HG03342 (cell line): ENCODE measurements around the gene ZNF391.
"Not testable (repeated sequence)": the region's sequence is repeated elsewhere in the genome, so short reads cannot be mapped to it uniquely, and the experiment has no call there.

ENCODE experiments used
- ATAC-seq: cut with Tn5 transposase; IDR thresholded peaks from one replicate; pipeline ENCODE4 v1.9.1; 2021; ENCODE audit warnings: mild to moderate bottlenecking, moderate library complexity; ENCODE audit not compliant: unreplicated experiment

The ZNF391 gene

DNA sequence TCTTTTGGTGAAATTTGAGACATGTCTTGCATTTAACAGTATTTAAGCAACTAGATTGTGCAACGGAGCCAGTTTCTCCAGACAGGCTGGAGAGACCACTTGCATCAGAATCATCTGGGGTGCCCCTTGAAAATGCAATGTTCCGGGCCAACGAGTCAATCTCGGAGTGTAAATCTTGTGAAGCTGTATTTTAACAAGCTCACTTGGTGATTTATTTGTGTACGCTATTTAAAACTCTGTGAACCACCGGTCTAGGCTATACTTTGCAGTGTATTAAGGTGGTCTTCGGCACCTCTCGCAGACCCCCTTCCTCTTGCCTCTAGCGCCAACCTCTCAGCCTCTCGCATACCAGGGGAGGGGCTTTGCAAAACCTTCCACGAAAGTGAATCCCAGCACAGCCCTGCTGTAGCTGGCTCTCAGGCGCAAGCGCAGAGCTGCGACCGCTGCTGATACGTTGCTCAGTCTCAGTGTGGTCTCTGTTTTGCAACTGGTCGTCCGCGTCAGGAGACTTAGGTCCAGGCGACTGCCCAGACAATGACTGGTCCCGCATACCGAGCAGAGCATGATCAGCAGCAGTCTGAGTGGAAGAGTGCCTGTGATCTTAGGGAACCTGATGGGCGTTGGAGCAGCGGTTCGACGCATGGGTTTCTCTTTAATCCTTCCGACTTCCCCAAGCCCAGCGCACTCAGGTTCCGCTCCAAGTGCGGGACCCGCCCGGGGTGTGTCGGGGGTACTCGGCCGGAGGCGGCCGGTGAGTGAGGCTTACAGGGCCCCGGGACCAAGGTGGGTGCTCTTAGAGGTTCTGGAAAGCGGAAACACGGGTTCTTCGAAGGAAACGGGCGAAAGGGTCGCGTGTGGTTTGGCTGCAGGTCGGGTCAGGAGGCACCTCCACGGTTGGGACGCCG lies at the start of gene ZNF391:
TSS of gene ZNF391 (plus strand) at position 467 of the 905 bp plus-strand sequence. CDS start 11,612 bp downstream, outside the sequence.
- ATAC-seq = peak; percentile 69

DNA sequence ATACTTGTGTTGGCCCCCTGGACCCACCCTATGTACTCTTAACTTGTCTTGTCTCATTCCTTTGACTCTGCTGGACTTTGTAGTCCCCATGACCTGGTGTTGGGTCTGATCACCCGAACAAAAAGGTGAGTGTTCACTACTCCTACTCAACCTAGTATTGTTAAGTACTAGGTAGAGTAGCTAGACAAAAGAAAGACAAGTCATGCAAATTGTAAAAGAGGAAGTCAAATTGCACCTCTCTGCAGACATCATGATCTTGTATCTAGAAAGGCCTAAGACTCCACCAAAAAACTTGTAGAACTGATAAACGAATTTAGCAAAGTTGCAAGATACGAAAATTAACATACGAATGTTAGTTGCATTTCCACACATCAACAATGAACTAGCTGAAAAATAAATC lies 35.7 kb upstream of the ZNF391 start:
- ATAC-seq = no peak

DNA sequence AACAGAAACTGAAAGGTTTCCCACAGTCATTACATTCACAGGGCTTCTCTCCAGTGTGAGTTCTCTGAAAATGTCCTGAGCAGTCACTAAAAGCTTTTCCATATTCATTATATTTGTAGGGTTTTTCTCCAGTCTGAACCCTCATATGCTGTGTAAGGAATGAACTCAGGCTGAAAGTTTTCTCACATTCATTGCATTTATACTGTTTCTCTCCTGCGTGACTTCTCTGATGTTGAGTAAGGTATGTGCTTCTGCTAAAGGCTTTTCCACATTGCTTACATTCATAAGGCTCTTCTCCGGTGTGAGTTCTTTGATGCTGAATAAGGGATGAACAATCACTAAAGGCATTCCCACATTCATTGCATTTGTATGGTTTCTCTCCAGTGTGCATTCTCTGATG lies 29.8 kb upstream of the ZNF391 start:
- no peak for ATAC-seq

DNA sequence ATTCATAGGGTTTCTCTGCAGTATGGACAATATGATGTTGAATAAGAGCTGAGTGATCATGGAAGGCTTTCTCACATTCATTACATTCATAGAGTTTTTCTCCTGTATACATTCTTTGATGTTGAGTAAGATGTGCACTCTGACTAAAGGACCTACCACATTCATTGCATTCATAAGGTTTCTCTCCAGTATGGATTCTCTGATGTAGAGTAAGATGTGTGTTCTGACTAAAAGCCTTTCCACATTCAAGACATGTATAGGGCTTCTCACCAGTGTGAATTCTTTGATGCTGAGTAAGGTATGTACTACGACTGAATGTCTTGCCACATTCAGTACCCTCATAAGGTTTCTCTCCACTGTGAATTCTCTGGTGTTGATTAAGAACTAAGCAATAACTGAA lies 29.3 kb upstream of the ZNF391 start:
- ATAC-seq = no peak

DNA sequence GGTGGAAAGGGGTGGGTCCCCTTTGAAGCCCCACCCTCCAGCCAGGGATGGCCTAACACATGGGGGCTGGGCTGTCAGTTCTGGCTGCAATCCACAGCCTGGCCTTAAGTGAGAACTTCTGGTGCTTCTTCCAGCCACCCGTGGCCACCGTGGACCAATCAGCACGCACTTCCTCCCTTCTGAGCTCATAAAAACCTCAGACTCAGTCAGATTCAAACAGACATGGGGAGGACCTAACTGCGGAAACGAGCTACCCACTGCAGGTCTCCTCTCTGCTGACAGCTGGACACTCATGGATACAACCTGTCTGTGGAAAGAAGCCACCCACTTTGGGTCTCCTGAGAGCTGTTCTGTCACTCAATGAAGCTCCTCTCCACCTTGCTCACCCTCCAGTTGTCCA lies 20.4 kb upstream of the ZNF391 start:
- ATAC-seq = no peak

DNA sequence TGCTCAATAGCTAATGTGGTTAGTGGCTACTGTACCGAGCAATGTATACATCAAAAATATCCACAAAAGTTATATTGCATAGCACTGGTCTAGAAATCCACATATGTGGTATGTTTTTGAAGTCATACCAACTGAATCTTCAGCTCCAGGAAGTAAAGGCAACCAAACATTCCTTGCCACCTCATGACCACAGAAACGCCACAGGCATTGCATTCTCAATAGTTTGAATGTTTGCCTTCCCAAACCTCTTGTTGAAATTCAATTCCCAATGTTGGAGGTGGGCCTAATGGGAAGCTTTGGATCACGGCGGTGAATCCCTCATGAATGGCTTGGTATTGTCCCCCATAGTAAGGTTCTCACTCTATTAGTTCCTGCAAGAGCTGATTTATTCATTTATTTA lies 18.2 kb upstream of the ZNF391 start:
- ATAC-seq = no peak

DNA sequence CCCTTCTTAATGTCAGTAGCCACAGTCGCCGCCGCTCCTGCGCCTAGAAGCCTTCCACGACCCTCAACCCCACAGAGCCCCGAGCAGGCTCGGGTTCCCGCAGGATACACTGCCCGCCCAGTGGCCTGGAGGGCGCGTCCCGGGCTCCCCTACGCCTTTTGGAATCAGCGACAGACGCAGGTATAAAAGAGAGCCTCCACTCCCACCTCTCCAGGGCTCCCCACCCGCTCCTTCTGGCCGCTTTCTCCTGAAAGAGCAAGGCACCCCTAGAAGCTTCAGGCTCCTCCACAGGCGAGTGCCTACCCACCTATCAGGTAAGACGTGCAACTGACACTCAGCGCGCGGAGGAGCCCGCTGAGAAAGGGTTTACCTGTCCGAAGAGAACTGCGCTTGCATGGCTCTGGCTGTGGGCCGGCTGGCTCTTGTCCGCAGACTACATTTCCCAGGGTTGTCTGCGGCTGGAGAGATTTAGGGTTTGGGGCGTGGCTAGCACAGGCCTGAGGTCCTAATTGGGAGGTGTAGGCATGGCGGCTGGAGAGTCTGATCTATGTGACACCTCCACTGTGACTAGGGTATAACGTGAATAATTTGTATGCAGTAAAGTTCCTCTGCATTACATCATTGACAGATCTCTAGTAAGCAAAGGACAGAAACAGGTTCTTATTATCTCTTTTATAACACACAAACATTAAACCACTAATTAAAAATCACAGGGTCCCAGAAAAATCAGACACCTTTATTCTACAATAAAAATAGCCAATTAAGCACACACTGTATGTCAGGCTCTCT lies 13.5 kb upstream of the ZNF391 start:
- ATAC-seq = no peak

DNA sequence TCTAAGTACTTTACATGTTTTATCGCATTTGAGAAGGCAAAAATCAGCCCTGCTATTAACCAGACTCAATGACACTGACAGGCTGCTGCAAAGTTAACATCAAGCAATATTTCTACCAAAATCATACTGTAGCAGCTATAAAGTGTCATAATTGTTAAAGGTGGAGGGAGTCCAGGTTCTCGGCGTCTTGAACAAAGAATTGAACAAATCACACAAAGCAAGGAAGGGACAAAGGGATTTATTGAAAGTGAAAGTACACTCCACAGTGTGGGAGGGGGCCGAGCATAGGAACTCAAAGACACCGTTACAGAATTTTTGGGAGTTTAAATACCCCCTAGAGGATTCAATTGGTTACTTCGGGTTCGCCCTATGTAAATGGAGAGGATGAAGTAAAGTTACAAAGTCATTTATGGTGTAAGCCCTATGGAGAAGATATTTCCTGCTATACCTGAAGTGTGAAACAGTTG lies 12.9 kb upstream of the ZNF391 start:
- no peak for ATAC-seq

DNA sequence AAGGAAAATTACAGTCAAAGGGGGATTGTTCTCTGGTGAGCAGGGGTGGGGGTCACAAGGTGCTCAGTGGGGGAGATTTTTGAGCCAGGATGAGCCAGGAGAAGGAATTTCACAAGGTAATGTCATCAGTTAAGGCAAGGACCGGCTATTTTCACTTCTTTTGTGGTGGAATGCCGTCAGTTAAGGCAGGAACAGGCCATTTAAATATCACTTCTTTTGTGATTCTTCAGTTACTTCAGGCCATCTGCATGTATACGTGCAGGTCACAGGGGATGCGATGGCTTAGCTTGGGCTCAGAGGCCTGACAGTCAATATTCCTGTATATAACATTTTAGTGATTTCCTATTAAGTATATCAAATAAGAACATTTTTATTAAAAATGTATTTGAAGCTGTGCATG lies 10.2 kb upstream of the ZNF391 start:
- not testable (repeated sequence) for ATAC-seq

DNA sequence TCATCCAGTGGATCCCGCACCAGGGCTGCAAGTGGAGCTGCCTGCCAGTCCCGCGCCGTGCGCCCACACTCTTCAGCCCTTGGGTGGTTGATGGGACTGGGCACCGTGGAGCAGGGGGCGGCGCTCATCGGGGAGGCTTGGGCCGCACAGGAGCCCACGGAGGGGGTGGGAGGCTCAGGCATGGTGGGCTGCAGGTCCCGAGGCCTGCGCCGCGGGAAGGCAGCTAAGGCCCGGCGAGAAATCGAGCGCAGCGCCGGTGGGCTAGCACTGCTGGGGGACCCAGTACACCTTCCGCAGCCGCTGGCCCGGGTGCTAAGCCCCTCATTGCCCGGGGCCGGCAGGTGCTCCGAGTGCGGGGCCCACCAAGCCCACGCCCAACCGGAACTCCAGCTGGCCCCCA lies 7.6 kb upstream of the ZNF391 start:
- ATAC-seq = not testable (repeated sequence)

DNA sequence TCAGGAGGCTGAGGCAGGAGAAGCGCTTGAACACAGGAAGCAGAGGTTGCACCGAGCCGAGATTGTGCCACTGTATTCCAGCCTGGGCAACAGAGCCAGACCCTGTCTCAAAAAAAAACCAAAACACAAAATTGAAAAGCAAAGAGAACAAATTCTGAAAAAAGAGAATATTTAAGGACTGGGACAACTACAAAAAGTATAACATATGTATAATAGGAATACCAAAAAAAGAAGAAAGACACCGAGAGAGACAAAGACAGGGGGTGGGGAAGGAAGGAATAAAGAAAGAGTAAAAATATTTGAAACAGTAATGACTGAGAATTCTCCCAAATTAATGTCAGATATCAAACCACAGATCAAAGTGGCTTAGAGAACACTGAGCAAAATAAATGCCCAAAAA lies 5.5 kb upstream of the ZNF391 start:
- no peak for ATAC-seq

DNA sequence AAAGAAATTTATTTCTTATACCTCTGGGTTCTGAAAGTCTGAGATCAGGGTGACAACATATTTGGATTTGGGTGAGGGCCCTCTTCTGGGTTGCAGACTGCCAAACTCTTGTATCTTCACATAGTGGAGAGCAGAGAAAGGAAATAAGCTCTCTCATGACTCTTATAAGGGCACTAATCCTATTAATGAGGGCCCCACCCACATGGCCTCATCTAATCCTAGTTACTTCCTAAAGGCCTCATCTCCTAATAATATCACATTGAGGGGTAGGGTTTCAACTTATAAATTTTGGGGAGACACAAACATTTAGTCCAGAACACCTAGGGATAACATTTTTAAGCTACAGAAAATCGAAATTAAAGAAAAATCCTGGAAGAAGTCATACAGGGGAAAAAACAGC lies 5.1 kb upstream of the ZNF391 start:
- no peak for ATAC-seq

DNA sequence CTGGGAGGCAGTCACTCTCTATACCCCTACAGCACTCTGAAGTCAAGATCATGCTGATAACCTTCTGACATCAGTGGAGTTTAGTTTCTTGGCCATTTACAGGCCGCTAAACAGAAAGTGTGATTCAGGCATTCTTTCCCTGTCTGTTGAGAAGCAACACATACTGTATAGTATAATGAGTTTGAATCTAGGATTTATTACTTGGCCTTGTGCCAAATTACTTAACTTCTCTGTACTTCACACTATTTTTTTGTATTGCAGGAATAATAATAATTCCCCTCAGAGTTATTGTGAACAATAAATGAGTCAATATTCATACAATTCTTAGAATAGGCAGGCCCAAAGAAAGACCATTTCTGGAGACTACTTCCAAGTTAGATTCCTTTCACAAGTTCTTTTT lies 4.1 kb downstream of the ZNF391 start:
- ATAC-seq = no peak

DNA sequence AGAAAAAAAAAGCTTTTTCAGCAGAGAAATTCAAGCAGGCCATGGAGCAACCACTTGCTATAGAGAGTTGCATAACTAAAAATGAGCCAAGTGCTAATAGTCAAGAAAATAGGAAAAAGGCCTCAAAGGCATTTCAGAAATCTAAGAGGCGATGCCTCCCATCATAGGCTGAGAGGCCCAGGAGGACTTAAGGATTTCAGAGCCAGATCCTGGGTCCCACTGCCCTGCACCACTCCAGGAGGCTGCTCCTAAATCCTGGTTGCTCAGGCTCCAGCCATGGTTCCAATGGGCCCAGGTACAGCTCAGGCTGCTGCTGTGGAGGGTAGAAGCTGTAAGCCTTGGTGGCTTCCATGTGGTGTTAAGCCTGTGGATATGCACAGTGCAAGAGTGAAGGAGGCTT lies 5.5 kb downstream of the ZNF391 start:
- no peak for ATAC-seq

DNA sequence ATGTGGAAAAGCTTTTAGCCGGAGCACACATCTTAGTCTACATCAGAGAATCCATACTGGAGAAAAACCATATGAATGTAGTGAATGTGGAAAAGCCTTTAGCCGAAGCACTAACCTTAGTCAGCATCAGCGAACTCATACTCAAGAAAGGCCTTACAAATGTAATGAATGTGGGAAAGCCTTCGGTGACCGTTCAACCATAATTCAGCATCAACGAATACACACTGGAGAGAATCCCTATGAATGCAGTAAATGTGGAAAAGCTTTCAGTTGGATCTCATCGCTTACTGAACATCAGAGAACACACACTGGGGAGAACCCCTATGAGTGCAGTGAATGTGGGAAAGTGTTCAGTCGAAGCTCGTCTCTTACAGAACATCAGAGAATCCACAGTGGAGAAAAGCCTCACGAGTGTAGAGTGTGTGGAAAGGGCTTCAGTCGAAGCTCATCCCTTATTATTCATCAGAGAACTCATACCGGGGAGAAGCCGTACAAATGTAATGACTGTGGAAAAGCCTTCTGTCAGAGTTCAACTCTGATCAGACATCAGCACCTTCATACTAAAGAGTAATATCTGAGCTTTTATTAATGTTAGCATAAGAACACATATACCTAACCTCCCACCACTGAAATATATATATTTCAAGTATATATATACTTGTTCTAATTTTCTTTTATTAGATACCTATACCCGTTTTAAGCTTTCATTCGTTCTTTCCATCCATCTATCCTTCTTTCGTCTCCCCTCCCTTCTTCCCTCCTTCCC lies 12.5 kb downstream of the ZNF391 start:
- ATAC-seq = no peak

DNA sequence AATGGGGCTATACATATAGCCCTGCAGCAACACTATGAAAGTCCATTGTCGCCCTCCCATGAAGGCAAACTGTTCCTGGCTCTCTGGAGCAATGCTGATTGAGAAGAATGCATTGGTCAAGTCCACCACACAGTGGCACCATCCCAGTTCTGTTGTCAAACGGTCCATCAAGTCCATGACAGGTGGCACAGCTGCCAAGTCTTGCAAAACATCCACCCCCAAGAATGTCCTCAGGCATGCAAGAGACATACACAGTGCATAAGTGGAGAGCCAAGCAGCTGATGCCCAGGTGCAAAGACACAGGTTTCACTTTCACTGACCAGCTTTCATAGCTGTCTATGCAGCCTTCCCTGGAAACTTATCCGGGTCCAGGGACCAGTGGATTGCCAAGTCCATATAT lies 17.5 kb downstream of the ZNF391 start:
- no peak for ATAC-seq

DNA sequence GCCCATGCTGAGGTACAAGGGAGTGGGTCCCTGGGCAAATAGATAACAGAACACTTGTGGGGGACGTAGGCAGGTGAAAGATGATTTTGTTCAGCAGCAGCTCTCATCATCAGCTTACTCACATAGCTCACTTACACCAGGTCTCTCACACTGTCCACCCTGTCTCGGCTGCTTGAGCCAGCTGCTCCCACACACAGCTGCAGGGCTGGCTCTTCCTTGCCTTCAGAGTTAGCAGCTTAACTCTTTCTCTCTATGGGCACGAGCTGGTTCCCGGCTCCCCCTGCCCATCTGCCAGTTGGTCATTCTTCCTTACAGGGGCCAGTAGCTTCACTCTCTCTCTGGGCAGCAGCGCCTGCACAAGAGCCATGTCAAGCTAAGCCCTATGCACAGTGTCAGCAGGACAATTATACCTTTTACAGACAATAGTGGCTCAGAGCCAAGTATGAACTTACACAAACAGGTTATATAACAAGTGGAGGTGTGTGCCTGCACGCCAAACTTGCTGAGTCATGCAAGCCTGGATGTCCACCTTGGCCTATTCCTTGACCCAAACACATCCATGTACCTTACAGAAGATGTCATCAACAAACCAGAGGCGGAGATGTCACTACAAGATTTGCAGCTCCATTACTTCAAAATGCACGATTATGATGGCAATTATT lies 18.7 kb downstream of the ZNF391 start:
- no peak for ATAC-seq

DNA sequence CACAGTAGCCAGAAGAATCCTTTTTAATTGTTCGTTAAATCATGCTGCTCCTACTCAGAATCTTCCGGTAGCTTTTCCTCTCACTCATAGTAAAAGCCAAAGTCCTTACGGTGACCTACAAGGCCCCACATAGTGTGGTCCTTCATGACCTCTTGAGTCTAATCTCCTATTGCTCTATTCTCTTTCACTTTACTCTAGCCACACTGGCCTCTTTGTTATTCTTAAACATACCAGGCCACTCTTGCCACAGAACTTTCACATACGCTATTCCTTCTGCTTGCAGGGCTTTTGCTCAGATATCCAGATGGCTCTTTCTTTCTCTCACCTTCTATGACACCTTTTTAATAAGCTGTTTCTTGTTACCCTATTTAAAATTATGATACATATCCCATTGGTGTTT lies 25.7 kb downstream of the ZNF391 start:
- no peak for ATAC-seq

DNA sequence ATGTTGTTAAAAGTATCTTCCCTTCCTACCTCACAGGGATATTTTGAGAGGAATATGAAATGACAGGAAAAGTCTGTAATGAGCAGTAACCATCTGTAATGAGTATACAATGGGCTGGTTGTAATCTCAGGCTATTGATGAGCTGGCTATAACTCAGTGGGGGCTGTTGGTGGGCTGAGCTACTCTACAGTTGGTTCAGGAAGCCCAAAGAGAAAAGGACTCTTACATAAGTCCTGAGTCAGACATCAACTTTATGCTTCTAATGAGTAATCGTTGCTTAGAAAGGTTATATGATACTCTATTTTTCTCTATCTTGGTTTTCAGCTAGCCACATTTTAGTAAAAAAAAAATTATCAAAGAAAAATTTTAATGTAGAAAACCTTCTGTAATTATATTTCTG lies 26.4 kb downstream of the ZNF391 start:
- ATAC-seq = no peak

DNA sequence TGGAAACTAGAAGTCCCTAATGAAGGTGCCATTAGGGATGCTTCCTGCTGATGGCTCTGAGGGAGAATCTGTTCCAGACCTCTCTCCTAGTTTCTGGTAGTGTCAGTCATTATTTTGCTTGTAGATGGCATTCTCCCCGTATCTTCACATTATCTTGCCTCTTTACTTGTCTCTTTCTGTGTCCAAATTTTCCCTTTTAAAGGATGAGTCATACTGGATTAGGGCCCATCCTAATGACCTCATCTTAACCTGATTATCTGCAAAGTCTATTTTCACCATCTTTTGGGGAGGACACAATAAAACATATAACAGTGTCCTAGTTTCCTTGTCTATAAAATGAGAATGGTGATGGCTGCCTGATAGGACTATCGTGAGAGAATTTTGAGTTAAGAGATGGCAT lies 27.3 kb downstream of the ZNF391 start:
- no peak for ATAC-seq

DNA sequence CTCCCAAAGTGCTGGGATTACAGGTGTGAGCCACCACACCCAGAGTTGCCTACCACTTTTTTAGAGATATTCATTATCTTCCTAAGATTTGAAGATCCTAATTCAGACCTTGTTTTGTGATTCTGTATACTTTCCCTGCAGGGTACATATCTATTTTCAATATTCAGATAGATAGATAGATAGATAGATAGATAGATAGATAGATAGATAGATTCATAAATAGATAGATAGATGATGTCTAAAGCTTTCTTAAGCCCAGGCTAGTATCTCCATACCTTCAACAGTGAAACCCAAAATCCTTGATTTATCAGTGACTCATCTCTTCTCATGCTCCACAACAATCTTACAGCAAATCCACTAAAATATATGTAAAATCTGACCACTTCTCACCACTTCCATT lies 30.8 kb downstream of the ZNF391 start:
- no peak for ATAC-seq
